GM18951 (cell line): ENCODE data around the gene MED13L.

Experiments used
- POLR2A ChIP-seq: IDR thresholded peaks from 4 replicates; pipeline ENCODE4 v1.6.1; 2011; ENCODE audit warnings: mild to moderate bottlenecking; ENCODE audit not compliant: insufficient read length, insufficient read depth; ENCODE audit errors: extremely low read depth
- in situ Hi-C: fragments of 300-500 bp; cut with MboI; formaldehyde crosslinking; loops from one replicate; pipeline ENCODE4 v1.12.0; 2022; ENCODE audit warnings: low sequenced_read_pairs, mixed read lengths, inconsistent platforms; ENCODE audit not compliant: unreplicated experiment

MED13L gene

GRCh38 chr12:116276652-116277466 lies 634 bp downstream of the MED13L start:
- in situ Hi-C loops = no loop called here
- no peak for TF ChIP-seq POLR2A

GRCh38 chr12:116274551-116275375 lies 2.7 kb downstream of the MED13L start:
- in situ Hi-C loops = no loop called here

GRCh38 chr12:116273813-116274550 lies 3.5 kb downstream of the MED13L start:
- no peak for TF ChIP-seq POLR2A
- in situ Hi-C loops = no loop called here

More at GRCh38 chr12:116274551-116275375, 2.7 kb downstream of the MED13L start:
- TF ChIP-seq POLR2A = no peak

GRCh38 chr12:116267948-116268347 lies 9.5 kb downstream of the MED13L start:
- TF ChIP-seq POLR2A = no peak
- in situ Hi-C loops = no loop called here

GRCh38 chr12:116266631-116267349 lies 10.7 kb downstream of the MED13L start:
- TF ChIP-seq POLR2A = no peak
- in situ Hi-C loops = no loop called here

- TF ChIP-seq POLR2A = no peak
- in situ Hi-C loops = no loop called here
Measured at GRCh38 chr12:116266168-116266601, 11.3 kb downstream of the MED13L start.

- in situ Hi-C loops = no loop called here
- no peak for TF ChIP-seq POLR2A
Measured at GRCh38 chr12:116265351-116266147, 11.9 kb downstream of the MED13L start.

- TF ChIP-seq POLR2A = no peak
- in situ Hi-C loops = no loop called here
Measured at GRCh38 chr12:116264525-116265070, 12.9 kb downstream of the MED13L start.

GRCh38 chr12:116263844-116264243 lies 13.6 kb downstream of the MED13L start:
- in situ Hi-C loops = no loop called here
- TF ChIP-seq POLR2A = no peak

- no peak for TF ChIP-seq POLR2A
- in situ Hi-C loops = no loop called here
Measured at GRCh38 chr12:116263431-116263830, 14.1 kb downstream of the MED13L start.

GRCh38 chr12:116262741-116263140 lies 14.8 kb downstream of the MED13L start:
- in situ Hi-C loops = no loop called here
- no peak for TF ChIP-seq POLR2A

GRCh38 chr12:116261525-116262100 lies 15.9 kb downstream of the MED13L start:
- in situ Hi-C loops = no loop called here
- no peak for TF ChIP-seq POLR2A
